Activated T-helper 17 cell treated with anti-CD3 and anti-CD28 coated beads, Interleukin-2, amount 50 U/mL, for 72 hours (primary cell): Measurements from ENCODE around the gene GDPGP1. TPM values are rescaled to one million over a fixed set of nuclear protein-coding genes. Genes with fewer than 3 reads are reported as not detected.

Experiments
- ATAC-seq: fragments of 150-1000 bp; cut with Tn5 transposase; replicated peaks from 2 replicates; pipeline ENCODE4 v1.10.0; 2021; ENCODE audit warnings: mild to moderate bottlenecking, moderate library complexity
- H3K27ac Mint-ChIP-seq: one replicate; pipeline ENCODE4 v1.8.0; 2022; ENCODE audit warnings: mixed read lengths
- H3K27me3 Mint-ChIP-seq: one replicate; pipeline ENCODE4 v1.8.0; 2022; ENCODE audit warnings: mixed read lengths
- H3K36me3 Mint-ChIP-seq: one replicate; pipeline ENCODE4 v1.8.0; 2022; ENCODE audit warnings: low read depth, mild to moderate bottlenecking, mixed read lengths
- H3K4me1 Mint-ChIP-seq: one replicate; pipeline ENCODE4 v1.8.0; 2022; ENCODE audit warnings: mixed read lengths
- H3K4me3 Mint-ChIP-seq: one replicate; pipeline ENCODE4 v1.8.0; 2022; ENCODE audit warnings: mild to moderate bottlenecking, mixed read lengths
- H3K9me3 Mint-ChIP-seq: one replicate; pipeline ENCODE4 v1.8.0; 2022; ENCODE audit warnings: mixed read lengths
- total RNA-seq, 2 donors: library from RNA; stranded (reverse); gene quantifications; one replicate each; pipeline ENCODE4 v1.2.3, GENCODE V29; 2022

Gene GDPGP1
- total RNA-seq, 2 donors from 2014 or later = 8.2 to 9.4 TPM

DNA sequence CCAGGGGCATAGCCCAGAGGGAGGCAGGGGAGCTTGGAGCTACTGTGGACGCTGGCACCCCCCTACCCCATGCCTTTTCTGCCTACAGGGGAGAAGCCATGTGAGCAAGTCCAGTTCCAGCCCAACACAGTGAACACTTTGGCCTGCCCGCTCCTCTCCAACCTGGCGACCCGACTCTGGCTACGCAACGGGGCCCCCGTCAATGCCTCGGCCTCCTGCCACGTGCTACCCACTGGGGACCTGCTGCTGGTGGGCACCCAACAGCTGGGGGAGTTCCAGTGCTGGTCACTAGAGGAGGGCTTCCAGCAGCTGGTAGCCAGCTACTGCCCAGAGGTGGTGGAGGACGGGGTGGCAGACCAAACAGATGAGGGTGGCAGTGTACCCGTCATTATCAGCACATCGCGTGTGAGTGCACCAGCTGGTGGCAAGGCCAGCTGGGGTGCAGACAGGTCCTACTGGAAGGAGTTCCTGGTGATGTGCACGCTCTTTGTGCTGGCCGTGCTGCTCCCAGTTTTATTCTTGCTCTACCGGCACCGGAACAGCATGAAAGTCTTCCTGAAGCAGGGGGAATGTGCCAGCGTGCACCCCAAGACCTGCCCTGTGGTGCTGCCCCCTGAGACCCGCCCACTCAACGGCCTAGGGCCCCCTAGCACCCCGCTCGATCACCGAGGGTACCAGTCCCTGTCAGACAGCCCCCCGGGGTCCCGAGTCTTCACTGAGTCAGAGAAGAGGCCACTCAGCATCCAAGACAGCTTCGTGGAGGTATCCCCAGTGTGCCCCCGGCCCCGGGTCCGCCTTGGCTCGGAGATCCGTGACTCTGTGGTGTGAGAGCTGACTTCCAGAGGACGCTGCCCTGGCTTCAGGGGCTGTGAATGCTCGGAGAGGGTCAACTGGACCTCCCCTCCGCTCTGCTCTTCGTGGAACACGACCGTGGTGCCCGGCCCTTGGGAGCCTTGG is 5.9 kb upstream of the GDPGP1 start:
- no peaks in the 10 kb centered on the region for H3K27me3 Mint-ChIP-seq
- no peak for ATAC-seq
- peaks cover 85% of the 10 kb centered on the region for H3K36me3 Mint-ChIP-seq
- H3K4me1 Mint-ChIP-seq = peaks cover 14% of the 10 kb centered on the region
- no peaks in the 10 kb centered on the region for H3K9me3 Mint-ChIP-seq
- no peak overlapping the region for H3K27ac Mint-ChIP-seq
- no peak overlapping the region for H3K4me3 Mint-ChIP-seq

DNA sequence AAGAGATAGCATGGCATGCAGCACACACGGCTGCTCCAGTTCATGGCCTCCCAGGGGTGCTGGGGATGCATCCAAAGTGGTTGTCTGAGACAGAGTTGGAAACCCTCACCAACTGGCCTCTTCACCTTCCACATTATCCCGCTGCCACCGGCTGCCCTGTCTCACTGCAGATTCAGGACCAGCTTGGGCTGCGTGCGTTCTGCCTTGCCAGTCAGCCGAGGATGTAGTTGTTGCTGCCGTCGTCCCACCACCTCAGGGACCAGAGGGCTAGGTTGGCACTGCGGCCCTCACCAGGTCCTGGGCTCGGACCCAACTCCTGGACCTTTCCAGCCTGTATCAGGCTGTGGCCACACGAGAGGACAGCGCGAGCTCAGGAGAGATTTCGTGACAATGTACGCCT is 5.0 kb upstream of the GDPGP1 start:
- Mint-ChIP-seq H3K4me1 (peaks cover 14% of the 10 kb centered on the region), H3K36me3 (peaks cover 77% of the 10 kb centered on the region), H3K27ac (peak overlapping the region; percentile 90), H3K4me3 (no peak overlapping the region), H3K9me3 (no peaks in the 10 kb centered on the region), H3K27me3 (no peaks in the 10 kb centered on the region)
- ATAC-seq = no peak

DNA sequence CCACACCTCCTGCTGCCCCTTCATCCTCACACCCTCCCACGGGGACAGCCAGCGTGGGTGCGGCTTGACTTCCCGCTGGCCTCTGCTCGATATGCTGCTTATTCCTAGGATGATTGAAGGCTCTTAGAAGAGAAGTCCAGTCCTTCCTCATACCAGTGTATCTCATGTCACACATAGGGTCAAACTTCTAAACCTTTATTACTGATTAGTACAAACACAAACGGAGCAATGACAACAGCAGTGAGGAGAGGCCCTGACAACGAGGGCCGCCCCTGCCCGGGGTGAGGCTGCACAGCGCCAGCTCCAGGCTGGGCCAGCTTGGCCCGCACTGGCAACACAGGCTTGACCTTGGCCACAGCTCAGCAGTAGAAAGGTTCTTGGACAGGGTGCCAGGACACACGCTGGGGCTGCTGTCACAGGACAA is 3.9 kb upstream of the GDPGP1 start:
- H3K27me3 Mint-ChIP-seq = no peaks in the 10 kb centered on the region
- H3K9me3 Mint-ChIP-seq = no peaks in the 10 kb centered on the region
- peaks cover 14% of the 10 kb centered on the region for H3K4me1 Mint-ChIP-seq
- H3K36me3 Mint-ChIP-seq = peaks cover 66% of the 10 kb centered on the region
- peak overlapping the region; percentile 90 for H3K27ac Mint-ChIP-seq
- H3K4me3 Mint-ChIP-seq = peak overlapping the region; percentile 98
- no peak for ATAC-seq

DNA sequence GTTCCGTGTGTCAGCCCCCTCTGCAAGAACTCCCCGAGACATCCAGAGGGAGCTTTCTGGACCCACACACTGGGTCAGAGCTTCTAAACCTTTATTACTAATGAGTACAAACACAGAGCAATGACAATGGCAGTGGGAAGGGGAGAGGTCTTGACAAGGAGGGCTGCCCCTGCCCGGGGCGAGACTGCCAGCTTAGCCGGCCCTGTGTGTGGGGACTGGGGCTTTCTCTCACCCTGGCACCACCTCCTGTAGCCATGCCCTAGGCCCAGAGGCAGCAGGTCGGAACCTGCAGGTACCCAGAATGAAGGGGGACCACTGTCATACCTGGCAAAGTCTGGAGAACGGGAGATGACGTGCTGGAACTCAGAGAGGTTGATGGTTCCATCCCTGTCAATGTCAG is 3.4 kb upstream of the GDPGP1 start:
- Mint-ChIP-seq H3K9me3 (no peaks in the 10 kb centered on the region), H3K27ac (peak overlapping the region; percentile 90), H3K4me1 (peaks cover 14% of the 10 kb centered on the region), H3K36me3 (peaks cover 65% of the 10 kb centered on the region), H3K4me3 (peak overlapping the region; percentile 98), H3K27me3 (no peaks in the 10 kb centered on the region)
- no peak for ATAC-seq

DNA sequence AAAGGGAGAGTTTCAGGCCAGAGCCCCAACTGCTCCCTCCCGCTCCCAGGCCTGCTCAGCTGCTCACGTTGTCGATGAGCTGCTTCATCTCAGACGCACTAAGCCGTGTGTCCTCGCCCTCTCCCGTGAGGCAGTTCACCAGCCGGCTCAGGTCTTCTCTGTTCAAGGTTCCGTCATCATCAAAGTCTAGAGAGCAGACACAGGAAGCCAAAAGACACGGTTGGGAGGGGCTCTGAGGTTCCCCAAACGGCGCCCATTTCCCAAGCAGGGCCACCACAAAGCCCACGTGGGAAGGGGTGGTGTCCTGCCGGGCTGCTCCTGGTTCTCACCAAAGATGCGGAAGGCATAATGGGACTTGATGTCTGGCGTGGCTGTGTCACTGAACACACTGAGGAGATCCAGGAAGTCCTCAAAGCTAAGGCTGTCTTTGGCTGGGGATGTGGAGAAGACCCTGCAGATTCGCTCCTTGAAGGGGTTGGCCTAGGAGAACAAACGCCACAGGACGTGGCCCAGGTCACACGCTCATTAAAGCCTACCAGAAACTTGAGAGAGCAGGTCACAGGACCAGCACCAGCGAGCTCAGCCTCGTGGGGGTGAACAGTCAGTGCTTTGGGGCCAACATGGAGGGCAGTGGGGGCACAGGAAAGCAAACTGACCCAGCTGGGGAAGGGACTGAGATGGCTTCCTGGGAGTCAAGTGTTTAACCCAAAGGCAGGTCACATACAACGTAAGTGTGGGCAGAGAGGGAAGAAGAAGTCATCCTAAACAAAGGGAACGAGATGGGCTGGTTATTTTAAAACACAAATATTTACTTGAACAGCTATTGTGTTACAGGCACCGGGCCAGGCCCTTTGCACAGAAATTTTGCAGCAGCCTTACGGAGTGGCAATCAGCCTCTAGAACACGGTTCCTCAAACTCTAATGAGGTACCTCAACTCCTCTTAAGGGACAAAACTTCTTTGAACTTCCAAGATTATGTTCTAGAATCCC is 2.7 kb upstream of the GDPGP1 start:
- peak; percentile 40 for ATAC-seq
- peaks cover 14% of the 10 kb centered on the region for H3K4me1 Mint-ChIP-seq

DNA sequence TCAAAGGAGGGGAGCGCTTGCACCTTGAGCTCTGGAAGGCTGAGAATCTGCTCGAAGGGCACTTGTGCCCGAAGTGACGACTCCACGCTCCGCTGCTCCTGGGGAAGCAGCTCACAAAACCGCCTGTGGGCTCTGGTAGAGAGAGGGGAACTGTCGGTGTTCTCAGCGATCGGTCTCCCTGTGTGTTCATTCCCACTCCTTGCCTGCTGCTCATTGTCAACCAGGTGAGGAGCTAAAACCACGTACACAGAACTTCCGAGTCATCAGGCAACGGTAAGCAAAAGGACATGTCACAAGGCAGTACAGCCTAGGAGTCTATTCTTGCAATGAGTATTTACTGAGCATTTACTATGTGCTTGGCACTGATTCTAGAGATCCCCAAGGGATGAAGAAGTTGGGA is 1.8 kb upstream of the GDPGP1 start:
- peak overlapping the region; percentile 90 for H3K27ac Mint-ChIP-seq
- peaks cover 14% of the 10 kb centered on the region for H3K4me1 Mint-ChIP-seq
- no peak for ATAC-seq
- H3K27me3 Mint-ChIP-seq = no peaks in the 10 kb centered on the region
- H3K36me3 Mint-ChIP-seq = peaks cover 64% of the 10 kb centered on the region
- H3K9me3 Mint-ChIP-seq = no peaks in the 10 kb centered on the region
- peak overlapping the region; percentile 98 for H3K4me3 Mint-ChIP-seq

More for the DNA sequence above, 2.7 kb upstream of the GDPGP1 start:
- Mint-ChIP-seq H3K4me3 (peak overlapping the region; percentile 98), H3K36me3 (peaks cover 62% of the 10 kb centered on the region), H3K27ac (peak overlapping the region; percentile 90), H3K27me3 (no peaks in the 10 kb centered on the region), H3K9me3 (no peaks in the 10 kb centered on the region)

DNA sequence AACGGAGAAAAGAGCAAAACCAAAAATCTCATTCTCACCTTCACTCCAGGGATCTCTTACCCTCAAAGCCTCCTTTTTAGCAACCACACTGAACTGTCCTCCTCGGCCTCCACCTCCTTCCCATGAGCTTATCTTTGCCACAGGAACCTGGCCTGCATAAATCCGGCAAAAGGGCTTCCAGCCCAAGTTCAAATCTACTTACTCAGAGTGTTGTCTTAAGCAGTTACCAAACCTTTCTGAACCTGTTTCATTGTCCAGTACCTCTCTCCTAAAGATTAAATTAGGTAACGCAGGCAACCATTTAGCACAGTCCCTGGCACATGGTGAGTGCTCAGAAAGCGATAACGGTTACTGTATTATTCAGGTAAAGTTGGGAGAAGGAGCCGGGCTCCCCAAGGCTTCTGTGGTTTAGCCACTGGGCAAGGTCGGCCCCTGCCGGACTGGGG is 1.0 kb upstream of the GDPGP1 start:
- no peaks in the 10 kb centered on the region for H3K9me3 Mint-ChIP-seq
- H3K4me3 Mint-ChIP-seq = peak overlapping the region; percentile 98
- ATAC-seq = no peak
- peaks cover 14% of the 10 kb centered on the region for H3K4me1 Mint-ChIP-seq
- peaks cover 67% of the 10 kb centered on the region for H3K36me3 Mint-ChIP-seq
- no peaks in the 10 kb centered on the region for H3K27me3 Mint-ChIP-seq
- H3K27ac Mint-ChIP-seq = peak overlapping the region; percentile 90

DNA sequence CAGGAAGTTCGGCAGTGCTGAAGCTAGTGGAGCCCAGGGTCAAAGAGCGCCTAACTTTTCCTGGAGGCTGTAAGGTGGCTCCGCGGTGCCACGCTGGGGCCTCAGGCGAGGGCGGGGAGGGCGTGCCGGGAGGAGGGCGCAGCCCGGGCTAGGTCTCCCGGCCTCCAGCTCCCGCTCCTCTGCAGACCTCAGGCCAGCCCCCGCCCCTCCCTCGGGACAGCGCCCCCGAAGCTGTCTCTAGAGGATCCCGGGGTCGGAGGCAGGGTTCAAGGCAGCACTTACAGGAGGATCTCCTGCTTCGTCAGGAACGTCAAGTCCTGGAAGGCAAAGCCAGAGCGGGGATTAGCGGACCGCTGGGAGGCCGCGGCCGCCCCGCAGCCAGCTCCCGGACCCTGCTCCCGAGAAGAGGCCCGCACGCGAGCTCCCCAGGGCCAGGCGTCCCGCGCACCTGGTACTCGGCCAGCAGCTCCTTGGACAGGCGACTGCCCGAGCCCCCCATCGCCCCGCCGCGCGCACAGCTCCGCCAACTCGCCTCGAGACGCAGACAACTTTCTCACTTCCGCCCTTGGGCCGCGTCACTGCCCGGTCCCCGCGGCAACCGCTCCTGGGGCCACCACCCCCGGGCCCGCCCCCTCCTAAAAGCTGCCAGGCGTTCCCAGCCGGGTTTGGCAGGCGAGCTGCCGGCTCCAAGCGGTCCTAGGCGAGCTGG is 468 bp upstream of the GDPGP1 start, which contains the start of gene CIB1:
Gene CIB1, minus strand, starts transcription at position 555 of the 709 bp plus-strand sequence. Its CDS starts 56 bp downstream, at position 499.
- no peaks in the 10 kb centered on the region for H3K27me3 Mint-ChIP-seq
- peak within 1 kb of the TSS; percentile 90 for H3K27ac Mint-ChIP-seq
- ATAC-seq = peak; percentile 89
- H3K4me3 Mint-ChIP-seq = peak within 1 kb of the TSS; percentile 98
- H3K9me3 Mint-ChIP-seq = no peaks in the 10 kb centered on the region
- H3K36me3 Mint-ChIP-seq = peaks cover 72% of the 10 kb centered on the region
- H3K4me1 Mint-ChIP-seq = peaks cover 14% of the 10 kb centered on the region

DNA sequence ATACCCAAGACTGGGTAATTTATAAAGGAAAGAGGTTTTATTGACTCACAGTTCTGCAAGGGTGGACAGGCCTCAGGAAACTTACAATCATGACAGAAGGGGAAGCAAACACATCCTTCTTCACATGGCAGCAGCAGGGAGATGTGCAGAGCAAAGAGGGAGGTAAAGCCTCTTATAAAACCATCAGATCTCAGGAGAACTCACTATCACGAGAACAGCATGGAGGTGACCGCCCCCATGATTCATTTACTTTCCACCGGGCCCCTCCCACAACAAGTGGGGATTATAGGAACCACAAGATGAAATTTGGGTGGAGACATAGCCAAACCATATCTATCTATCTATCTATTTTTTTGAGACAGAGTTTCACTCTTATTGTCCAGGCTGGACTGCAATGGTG is 5.4 kb downstream of the GDPGP1 start:
- no peak overlapping the region for H3K27ac Mint-ChIP-seq
- H3K9me3 Mint-ChIP-seq = no peaks in the 10 kb centered on the region
- peak; percentile 38 for ATAC-seq
- peaks cover 36% of the 10 kb centered on the region for H3K36me3 Mint-ChIP-seq
- no peaks in the 10 kb centered on the region for H3K4me1 Mint-ChIP-seq
- H3K4me3 Mint-ChIP-seq = no peak overlapping the region
- no peaks in the 10 kb centered on the region for H3K27me3 Mint-ChIP-seq

DNA sequence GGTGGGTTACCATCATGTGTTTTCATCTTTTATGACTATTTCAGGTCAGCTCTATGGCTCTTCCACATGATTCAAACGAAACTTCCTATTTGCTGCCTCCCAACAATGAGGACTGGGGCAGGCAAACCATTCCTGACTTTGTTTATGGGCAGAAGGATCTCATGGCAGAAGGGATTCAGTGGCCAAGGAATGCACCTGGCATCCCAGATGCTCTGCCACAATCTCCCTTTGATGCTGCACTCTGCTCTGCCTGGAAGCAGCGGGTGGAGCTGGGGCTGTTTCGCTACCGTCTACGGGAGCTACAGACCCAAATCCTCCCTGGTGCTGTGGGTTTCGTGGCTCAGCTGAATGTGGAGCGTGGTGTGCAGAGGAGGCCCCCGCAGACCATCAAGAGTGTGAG is 6.8 kb downstream of the GDPGP1 start:
- no peaks in the 10 kb centered on the region for H3K4me1 Mint-ChIP-seq
- no peaks in the 10 kb centered on the region for H3K27me3 Mint-ChIP-seq
- no peak overlapping the region for H3K27ac Mint-ChIP-seq
- H3K4me3 Mint-ChIP-seq = no peak overlapping the region
- H3K36me3 Mint-ChIP-seq = peaks cover 36% of the 10 kb centered on the region
- ATAC-seq = no peak
- no peaks in the 10 kb centered on the region for H3K9me3 Mint-ChIP-seq

DNA sequence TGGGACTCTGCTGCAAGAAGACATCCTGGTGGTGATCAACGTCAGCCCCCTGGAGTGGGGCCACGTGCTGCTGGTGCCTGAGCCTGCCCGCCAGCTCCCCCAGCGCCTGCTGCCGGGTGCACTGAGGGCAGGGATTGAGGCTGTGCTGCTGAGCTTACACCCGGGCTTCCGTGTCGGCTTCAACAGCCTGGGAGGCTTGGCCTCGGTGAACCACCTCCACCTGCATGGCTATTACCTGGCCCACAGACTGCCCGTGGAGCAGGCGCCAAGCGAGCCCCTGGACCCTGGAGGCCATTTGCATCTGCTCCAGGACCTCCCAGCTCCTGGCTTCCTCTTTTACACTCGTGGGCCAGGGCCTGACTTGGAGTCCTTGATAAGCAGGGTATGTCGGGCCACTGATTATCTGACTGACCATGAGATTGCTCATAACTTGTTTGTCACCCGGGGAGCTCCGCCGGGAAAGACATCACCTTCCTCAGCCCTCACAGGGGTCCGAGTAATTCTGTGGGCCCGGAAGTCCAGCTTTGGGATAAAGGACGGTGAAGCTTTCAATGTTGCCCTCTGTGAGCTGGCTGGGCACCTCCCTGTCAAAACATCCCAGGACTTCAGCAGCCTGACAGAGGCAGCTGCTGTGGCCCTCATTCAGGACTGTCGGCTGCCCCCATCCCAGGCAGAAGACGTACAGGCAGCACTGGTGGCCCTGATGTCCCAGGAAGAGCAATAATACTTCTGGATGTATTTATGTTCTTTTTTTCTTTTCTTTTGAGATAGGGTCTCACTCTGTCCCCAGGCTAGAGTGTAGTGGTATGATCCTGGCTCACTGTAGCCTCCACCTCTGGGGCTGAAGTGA is 7.6 kb downstream of the GDPGP1 start:
- Mint-ChIP-seq H3K27me3 (no peaks in the 10 kb centered on the region), H3K27ac (no peak overlapping the region), H3K36me3 (peaks cover 29% of the 10 kb centered on the region), H3K4me3 (no peak overlapping the region), H3K9me3 (no peaks in the 10 kb centered on the region), H3K4me1 (no peaks in the 10 kb centered on the region)
- no peak for ATAC-seq

DNA sequence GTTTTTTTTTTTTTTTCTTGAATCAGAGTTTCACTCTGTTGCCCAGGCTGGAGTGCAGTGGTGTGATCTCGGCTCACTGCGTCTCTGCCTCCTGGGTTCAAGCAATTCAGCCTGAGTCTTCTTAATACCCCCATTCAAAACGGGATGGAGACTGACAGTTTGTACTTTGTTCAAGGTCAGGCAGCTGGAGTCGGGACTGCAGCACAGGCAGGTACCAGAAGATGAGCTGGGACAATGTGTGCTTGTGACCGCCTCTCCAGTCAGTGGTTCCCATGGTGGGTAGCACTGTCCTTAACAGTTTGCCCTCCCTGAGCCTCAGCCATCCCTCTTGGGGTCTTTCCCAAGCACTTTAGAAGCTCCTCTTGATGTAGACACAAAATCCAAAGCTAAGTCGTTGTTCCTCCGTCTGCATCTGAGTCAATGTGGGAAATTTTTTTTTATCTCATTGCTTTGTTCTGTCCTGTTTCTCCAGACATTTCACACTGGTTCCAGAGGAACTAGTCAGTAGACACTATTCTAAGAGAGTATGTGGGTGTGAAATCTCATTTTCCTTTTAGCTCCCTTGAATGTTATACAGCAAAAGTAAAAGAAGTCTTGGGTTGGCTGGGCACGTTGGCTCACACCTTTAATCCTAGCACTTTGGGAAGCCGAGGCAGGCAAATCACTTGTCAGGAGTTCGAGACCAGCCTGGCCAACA is 10.1 kb downstream of the GDPGP1 start:
- H3K36me3 Mint-ChIP-seq = peaks cover 5% of the 10 kb centered on the region
- no peak for ATAC-seq
- H3K27me3 Mint-ChIP-seq = no peaks in the 10 kb centered on the region
- no peak overlapping the region for H3K27ac Mint-ChIP-seq
- no peaks in the 10 kb centered on the region for H3K4me1 Mint-ChIP-seq
- H3K4me3 Mint-ChIP-seq = no peak overlapping the region
- H3K9me3 Mint-ChIP-seq = no peaks in the 10 kb centered on the region

DNA sequence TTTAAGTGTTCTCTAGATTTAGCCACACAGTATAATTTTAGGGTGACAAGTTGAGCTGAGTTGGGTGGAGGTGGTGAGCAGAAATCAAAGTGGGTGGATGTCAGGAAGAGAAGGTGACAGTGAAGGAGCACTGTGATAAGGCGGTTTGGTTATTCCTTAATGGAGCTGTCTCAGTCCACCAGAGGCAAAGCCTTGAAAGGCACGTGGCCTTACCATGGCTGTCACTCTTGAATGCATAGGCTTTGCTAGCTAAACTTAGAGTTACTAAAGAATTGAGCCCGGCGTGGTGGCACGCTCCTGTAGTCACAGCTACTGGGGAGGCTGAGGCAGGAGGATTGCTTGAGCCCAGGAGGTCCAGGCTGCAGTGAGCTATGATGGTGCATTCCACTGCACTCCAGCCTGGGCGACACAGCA is 14.8 kb downstream of the GDPGP1 start:
- Mint-ChIP-seq H3K27me3 (no peaks in the 10 kb centered on the region), H3K27ac (no peak overlapping the region), H3K4me1 (peaks cover 4% of the 10 kb centered on the region), H3K9me3 (no peaks in the 10 kb centered on the region), H3K4me3 (peak overlapping the region; percentile 62), H3K36me3 (no peaks in the 10 kb centered on the region)
- peak; percentile 5 for ATAC-seq
